AG08396 (cell line): ENCODE data around the gene PPP1R12C.
"Not testable (repeated sequence)": the region's sequence is repeated elsewhere in the genome, so short reads cannot be mapped to it uniquely, and the experiment has no call there.

Source experiments
- DNase-seq: peaks from one replicate; pipeline ENCODE4 v3.0.0; 2012; ENCODE audit warnings: low spot score, mixed read lengths

The PPP1R12C gene

GRCh38 chr19:55071913-55072312, 45.5 kb downstream of the PPP1R12C start:
- no peak for DNase-seq

- peak; percentile 85 for DNase-seq
These were observed 46.3 kb downstream of the PPP1R12C start for GRCh38 chr19:55071129-55071502.

DNA sequence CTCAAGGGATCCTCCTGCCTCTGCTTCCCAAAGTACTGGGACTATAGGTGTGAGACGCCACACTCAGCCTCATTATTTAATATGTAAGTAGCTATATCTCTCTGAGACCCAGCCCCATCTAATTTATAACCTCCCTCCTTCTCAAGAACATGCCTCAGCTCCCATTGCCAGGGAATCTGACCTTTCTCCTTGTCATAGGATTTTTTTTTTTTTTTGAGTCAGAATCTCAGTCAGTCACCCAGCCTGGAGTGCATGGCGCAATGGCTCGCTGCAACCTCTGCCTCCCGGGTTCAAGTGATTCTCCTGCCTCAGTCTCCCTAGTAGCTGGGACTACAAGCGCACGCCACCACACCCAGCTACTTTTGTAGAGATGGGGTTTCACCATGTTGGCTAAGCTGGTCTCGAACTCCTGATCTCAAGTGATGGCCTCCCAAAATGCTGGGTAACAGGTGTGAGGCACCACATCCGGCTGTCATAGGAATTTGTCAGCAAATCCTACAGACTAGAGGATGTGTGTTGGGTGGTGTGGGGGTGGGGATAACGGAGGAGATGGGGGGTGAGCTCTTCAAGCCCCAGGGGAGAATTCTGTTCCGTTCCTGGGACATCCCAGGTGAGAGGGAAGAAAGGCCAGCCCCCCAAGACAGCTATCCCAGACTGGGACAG, 46.8 kb downstream of the PPP1R12C start:
- DNase-seq, result no peak

- DNase-seq, result no peak
These were observed 47.6 kb downstream of the PPP1R12C start for GRCh38 chr19:55069865-55070197.

GRCh38 chr19:55068950-55069864, 48.2 kb downstream of the PPP1R12C start:
- DNase-seq, result no peak

GRCh38 chr19:55067869-55068268, 49.6 kb downstream of the PPP1R12C start:
- DNase-seq, result no peak

DNA sequence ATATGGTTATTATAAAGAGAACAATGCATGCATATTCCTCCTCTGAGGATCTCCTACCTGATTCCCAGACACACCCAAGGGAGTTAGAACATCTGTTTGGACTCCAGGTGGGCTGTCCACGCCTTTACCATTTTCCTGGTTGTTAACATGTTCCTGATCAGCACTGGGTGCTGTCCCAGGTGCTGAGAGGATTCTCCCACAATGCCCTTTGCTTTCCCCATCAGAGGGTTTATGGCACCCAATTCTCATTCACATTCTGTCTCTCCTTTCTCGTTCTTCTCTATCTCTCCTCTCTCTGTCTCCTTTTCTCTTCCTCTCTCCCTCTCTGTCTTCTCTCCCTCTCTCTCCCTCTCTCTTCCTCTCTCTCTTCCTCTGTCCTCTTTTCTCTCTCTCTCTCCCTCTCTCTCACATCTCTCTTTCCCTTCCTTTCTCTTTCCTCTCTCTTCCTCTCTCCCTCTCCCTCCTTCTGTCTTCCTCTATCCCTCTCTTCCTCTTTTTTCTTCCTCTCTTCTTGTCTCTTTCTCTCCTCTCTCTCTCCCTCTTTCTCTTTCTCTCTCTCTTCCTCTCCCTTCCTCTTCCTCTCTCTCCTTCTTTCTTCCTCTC, 51.2 kb downstream of the PPP1R12C start:
- DNase-seq, result no peak

GRCh38 chr19:55065516-55065915, 51.9 kb downstream of the PPP1R12C start:
- not testable (repeated sequence) for DNase-seq

DNA sequence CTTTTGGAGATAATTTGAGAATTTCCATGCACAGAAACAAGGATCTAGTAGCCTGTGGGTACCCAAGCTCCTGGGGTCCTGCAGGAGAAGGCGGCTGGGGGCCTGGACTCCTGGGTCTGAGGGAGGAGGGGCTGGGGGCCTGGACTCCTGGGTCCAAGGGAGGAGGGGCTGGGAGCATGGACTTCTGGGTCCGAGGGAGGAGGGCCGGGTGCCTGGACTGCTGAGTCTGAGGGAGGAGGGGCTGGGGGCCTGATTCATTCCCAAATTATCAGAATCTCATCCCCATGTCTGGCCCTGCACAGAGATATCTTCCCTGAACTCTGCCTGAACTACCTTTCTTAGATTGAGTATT, 54.0 kb downstream of the PPP1R12C start:
- DNase-seq, result no peak

GRCh38 chr19:55062735-55063491, 54.5 kb downstream of the PPP1R12C start, which contains the start of gene RDH13:
RDH13 (minus strand) TSS chr19:55063148; CDS start chr19:55063032, 116 bp downstream.
- DNase-seq, result peak; percentile 98

GRCh38 chr19:55060287-55060686, 57.1 kb downstream of the PPP1R12C start:
- not testable (repeated sequence) for DNase-seq

DNA sequence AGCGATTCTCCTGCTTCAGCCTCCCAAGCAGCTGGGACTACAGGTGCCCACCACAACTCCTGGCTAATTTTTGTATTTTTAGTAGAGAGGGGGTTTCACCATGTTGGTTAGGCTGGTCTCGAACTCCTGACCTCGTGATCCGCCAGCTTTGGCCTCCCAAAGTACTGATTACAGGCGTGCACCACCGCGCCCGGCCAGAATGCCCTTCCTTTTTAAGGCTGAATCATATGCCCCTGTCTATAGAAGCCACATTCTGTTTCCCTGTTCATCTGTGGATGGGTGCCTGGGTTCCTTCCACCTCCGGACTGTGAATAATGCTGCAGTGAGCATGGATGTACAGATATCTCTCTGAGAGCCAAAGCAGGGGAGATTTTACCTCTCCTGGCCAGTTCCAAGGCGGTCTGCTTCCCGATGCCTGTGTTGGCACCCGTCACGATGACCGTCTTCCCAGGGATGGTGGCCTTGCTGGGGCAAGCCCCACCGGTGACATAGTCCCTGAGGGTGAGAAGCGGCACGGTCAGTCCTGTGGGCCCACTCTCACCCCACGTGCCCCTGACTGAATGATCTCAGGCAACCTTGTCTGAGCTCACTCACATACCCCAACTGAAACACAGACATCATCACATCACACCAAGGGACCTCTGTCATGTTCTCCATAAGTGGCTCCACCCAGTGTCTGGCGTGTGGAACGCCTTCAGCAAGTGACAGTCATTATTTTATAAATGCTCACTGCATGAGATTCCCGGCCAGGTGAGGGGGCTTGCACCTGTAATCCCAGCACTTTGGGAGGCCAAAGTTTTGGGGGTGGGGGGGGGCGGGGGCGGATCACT, 58.4 kb downstream of the PPP1R12C start:
- DNase-seq, result no peak

DNA sequence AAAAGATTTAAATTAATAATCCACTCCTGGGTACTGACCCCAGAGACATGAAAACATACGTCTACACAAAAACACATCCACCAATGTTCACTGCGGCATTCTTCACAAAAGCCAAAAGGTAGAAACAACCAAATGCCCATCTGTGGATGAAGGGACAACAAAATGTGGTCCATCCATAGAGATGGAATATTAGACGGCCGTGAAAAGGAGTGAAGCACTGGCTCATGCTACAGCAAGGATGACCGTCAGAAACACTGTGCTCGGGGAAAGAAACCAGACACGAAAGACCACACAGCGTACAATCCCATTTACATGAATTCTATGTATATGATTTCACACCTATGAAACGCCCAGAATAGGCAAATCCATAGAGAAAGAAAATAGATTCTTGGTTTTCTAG, 60.6 kb downstream of the PPP1R12C start:
- DNase-seq, result no peak

GRCh38 chr19:55053735-55054134, 63.7 kb downstream of the PPP1R12C start:
- DNase-seq, result no peak

DNA sequence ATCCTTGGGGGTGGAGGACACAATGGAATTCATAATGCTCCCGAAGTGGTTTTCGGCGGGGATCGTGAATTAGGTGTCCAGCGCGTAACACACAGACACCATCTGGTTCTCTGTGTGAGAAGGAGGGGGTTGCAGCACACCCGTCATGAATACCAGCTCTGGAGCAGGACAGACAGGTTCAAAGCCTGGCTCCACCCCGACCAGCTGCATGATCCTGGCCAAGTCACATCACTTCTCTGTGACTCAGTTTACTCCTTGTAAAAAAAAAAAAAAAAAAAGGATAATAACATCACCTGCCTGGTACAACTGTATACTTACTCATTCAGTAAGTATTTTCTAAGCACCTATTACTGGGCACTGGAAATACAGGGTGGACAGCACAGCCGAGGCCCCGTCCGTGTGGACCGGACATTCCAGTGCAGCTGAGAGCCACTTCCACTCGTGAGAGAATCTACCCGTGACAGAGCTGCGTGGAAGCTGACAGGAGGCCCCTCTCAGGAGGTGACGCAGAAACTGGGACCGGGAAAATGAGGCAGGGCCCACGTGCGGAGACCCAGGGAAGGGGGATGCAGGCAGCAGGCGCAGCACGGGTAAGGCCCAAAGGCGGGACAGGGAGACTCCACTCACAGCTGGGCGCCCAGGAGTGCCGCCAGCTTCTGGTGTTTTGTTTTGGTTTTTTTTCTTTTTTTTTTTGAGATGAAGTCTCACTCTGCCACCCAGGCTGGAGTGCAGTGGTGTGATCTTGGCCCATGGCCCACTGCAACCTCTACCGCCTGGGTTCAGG, 66.5 kb downstream of the PPP1R12C start:
- DNase-seq, result no peak

DNA sequence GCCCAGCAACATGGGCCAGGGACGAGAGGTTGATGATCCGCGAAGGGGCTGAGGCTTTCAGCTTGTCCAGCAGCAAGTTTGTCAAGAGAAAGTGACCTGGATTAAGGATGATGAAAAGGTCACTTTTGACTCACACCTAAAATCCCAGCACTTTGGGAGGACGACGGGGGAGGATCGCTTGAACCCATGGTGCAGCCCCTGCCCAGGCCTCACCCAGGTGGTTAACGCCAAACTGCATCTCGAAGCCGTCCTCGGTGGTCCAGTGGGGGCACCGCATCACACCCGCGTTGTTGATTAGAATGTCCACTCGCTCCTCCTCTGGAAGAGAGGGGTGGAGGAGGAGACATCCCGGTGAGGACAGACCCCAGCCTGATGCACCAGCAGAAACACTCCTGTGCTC, 69.0 kb downstream of the PPP1R12C start:
- DNase-seq, result no peak

DNA sequence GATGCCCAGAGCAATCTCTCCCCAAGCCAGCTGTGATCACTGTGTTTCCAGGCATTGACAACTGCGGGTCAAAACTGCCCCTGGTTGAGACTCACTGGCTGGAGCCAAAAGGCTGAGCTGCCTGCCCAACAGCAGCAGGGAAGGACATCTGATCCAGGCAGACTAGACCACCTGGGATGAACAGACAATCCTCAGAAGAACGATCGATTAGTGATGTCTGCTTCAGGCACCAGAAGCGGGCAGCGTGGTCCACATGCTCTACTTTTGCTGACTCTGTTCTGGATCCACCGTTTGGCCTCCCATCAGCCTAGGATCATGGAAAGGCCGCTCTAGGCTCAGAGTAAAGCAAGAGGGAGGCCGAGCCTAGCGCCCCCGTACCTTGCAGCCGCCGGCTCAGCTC, 69.5 kb downstream of the PPP1R12C start:
- DNase-seq, result no peak

- DNase-seq, result no peak
These were observed 70.3 kb downstream of the PPP1R12C start for GRCh38 chr19:55046975-55047622.

DNA sequence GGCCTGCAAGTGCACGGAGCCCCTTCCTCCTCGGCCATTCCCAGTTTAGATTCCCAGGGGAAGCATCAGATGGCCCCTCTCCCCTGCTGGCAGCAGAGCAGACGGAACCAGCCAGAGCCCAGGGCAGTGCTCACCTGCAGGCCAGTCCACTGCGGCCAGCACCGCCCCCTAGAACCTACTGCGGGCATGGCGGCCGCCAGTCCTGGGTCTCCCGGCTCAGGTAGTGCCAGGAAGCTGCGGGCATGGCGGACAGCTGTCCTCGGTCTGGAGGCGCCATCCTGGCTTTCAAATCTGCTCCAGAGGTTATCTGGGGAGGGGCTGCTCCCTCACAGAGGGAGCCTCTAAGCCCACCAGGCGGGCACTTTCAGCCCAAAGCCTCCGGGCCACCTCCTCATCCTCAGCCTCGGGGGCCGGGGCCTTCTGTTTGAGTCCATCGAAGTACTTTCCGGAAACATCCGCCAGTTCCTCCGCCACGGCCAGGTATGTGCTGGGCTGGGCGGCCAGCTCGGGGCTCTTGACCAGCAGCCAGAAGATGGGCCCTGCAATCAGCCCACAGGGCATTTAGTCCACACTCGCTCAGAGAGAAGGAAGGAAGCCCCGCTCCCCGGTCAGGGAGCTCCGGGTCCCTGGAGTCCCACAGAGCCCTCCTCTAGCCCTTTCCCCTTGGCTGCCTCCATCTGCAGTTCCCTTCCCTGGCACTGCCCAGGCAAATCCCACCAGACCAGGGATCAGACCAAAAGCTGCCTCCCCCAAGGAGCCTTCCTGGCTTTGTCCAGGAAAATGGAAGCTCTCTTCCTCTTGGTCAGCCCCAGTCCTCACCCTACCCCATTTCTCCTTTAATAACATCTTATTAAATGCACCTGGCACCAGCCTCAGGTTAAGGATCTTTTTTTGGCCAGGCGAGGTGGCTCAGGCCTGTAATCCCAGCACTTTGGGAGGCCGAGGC, 72.4 kb downstream of the PPP1R12C start:
- no peak for DNase-seq
